ENCODE data around the gene CAMTA1.

CAMTA1 gene

GRCh38 chr1:7296968-7297367 is 511.7 kb downstream of the CAMTA1 start:
- no peak for ATAC-seq

GRCh38 chr1:7298145-7298544 is 512.9 kb downstream of the CAMTA1 start:
- no peak for ATAC-seq

GRCh38 chr1:7298749-7299151 is 513.5 kb downstream of the CAMTA1 start:
- no peak for ATAC-seq

GRCh38 chr1:7299329-7299799 is 514.1 kb downstream of the CAMTA1 start:
- no peak for ATAC-seq

GRCh38 chr1:7299994-7300393 is 514.7 kb downstream of the CAMTA1 start:
- no peak for ATAC-seq

DNA sequence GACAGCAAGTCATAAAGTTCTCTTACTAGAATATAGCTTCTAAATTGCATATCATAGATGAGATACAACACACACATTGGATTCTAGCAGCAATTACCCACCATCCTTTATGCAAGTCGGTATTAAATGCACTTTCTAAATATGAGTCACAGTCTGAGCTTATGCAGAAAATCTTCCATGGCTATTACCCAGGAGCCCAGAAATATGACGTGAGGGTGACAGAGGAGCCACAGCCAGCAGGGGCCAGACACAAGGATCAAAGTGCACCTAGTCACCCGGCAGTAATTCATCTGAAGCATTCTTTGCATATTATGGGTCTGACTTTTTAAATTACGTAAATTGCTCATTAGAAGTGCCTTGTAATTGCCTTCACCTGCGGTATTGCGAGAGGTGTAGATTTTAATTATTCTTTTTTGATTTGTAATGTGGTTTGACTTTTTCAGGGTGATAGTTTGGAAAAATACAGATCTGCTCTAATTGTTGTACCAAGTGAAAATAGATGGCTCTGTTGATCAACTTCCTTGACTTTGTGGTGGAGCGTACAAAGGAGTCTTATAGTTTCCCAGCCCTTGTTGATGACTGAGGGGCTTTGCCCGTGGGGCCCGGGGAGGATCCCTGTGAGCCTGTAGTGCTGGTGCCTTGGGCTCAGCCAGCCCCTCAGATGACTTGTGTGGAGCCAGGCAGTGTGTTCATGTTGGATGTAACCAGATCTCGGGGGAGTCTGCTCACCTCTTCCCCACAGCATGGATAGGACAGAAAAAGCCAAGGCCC is 515.8 kb downstream of the CAMTA1 start:
- no peak for ATAC-seq

GRCh38 chr1:7301664-7301981 is 516.4 kb downstream of the CAMTA1 start:
- no peak for ATAC-seq

GRCh38 chr1:7302126-7302525 is 516.9 kb downstream of the CAMTA1 start:
- ATAC-seq, result no peak

DNA sequence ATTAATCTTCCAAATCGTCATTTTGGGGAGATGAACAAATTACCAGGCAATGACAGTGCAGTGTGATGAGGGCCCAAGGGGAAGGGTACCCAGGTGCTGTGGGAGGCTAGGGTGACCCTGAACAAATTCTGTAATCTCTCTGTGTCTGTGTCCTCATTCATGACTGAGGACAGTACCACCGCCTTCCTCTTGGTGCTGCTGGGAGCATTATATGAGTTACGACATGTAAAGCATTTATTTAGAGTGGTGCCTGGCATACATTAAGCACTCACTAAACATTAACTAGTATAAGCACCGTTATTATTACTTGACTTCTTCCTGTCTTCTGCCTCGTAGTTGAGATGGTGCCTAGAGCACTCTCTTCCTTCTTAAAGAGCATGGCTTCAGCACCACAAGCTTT is 517.6 kb downstream of the CAMTA1 start:
- no peak for ATAC-seq

DNA sequence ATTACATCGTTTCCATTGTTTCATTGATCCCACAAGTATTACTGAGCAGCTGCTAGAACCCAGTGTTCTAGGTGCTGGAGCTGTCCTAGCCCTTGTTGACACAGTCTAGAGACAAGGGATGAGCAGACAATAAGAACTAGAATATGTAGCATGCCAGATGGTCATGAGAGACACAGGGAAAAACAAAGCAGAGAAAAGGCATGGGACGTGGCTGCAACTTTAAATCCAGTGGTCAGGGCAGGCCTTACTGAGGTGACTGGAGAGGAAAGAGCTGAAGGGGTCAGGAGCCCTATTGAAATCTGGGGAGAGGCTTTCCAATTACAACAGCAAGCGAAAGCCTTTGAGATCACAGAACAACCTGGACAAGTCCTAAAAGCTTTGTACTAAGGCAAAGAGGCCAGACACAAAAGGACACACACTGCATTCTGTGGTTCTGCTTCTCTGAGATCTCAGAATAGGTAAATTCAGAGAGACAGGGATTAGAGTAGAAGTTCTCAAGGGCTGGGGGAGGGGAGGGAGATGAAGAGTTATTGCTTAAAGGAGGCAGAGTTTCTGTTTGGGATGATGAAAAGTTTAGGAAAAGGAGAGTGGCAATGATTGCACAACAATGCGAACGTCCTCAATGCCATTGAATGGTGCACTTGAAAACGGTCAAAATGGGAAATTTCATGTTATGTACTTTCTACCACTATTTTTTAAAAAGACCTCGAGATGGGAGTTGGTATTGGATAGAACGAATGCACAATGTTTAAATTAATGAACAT is 518.5 kb downstream of the CAMTA1 start:
- no peak for ATAC-seq

DNA sequence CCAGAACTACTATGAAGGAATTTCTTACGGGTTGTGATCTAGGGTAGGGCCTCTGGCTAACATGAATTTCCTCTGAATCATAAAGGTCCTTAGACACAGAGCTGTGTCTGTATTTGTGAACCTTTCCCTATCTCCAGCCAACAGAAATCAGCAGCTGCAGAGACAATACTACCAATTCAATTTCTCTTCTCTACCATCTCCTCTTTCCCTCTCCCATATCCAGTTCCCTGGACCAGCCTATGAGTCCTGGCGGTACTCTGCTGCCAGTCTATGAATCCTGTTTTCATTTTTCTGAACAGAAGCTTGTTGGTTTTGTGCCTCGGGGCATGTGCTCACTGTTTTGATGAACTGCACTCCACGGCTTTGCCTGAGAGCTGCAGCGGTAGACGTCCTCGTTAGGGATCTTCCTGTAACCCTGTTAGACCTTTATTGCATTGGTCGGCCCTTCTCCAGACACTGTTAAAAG is 527.9 kb downstream of the CAMTA1 start:
- no peak for ATAC-seq

DNA sequence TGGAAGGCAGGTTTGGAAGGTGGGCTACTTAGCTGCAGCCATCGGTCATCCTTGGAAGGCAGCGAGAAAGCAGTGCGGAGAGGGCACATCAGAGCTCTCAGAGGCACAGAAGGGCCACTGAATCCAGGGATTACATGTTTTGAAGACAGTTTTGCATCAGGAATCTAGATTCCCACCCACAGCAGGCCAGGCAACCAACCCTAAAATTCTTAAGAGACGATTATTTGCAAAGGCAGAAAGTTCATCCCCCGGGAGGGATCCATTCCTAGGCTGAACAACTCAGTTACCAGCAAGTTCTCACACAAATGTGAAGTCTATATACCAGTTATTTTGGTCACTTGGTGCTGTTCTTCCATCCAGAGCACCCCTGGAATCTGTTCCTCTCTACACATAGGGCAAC is 528.6 kb downstream of the CAMTA1 start:
- ATAC-seq, result no peak

GRCh38 chr1:7315316-7315715 is 530.1 kb downstream of the CAMTA1 start:
- ATAC-seq, result no peak

DNA sequence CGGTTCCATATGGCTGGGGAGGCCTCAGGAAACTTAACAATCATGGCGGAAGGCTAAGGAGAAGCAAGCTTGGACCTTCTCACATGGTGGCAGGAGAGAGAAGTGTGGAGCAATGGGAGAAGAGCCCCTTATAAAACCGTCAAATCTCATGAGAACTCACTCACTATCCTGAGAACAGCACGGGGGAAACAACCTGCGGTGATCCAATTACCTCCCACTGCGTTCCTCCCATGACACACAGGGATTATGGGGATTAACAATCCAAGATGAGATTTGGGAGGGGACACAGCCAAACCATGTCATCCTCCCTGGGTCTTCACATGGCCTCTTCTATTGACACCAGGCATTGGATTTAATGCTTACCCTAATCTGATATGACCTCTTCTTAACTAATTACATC is 530.7 kb downstream of the CAMTA1 start:
- no peak for ATAC-seq

DNA sequence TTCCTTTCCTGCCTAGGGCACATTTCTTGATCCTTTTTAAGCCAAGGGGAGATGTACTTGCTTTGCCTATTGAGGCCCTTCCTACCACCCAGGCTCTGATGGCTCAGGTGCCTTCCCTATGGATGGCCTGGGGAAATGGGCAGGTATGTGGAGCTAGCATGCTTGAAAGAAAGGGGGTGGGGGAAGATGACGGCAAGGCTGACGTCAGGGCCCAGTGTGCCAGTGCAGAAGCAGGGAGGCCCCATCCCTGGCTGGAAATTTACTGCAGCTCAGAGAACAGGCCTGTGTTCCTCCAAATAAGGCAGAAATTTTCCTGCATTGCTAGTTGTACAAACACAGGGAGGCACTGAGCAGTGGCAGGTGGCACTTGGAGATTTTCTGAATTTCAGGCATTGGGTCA is 532.6 kb downstream of the CAMTA1 start:
- ATAC-seq, result no peak

GRCh38 chr1:7319196-7319595 is 533.9 kb downstream of the CAMTA1 start:
- no peak for ATAC-seq

- ATAC-seq, result no peak
Measured at GRCh38 chr1:7320661-7321060, 535.4 kb downstream of the CAMTA1 start.

DNA sequence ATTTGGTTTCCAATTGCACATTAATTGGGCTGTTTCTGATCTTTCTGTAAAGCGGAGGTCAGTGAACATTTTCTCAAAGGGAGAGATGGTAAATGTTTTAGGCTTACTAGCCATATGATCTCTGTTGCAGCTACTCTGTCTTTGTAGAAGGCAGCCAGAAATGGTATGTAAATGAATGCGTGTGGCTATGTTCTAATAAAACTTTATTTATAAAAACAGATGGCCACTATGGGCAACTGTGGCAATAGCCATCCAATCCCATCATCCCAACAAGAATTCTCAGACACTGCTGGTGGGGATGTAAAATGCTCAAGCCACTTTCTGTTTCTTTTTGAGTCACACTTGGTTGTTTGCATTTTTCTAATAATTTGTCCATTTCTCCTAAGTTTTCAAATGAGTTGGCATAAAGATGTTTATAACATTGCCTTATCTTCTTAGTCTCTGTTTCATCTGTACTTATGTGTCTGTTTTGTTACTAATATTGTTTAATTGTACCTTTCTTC is 537.1 kb downstream of the CAMTA1 start:
- ATAC-seq, result no peak

DNA sequence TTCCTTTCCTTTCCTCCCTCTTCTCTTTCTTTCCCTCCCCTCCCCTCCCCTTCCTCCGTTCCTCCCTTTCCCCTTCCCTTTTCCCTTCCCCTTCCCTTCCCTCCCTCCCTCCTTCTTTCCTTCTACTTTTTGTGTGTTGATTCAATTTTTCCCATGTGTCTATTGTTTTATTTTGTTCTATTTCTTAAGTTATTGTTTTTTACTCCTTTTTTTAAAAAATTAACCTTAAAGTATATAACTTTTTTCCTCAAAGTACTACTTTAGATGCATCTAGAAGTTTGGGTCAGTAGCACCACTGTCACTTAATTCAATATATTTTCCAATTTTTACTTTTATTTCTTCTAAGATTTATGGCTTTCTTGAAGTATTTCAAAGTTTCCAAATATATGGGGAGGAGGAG is 537.7 kb downstream of the CAMTA1 start:
- ATAC-seq, result no peak

GRCh38 chr1:7325254-7325653 is 540.0 kb downstream of the CAMTA1 start:
- no peak for ATAC-seq

DNA sequence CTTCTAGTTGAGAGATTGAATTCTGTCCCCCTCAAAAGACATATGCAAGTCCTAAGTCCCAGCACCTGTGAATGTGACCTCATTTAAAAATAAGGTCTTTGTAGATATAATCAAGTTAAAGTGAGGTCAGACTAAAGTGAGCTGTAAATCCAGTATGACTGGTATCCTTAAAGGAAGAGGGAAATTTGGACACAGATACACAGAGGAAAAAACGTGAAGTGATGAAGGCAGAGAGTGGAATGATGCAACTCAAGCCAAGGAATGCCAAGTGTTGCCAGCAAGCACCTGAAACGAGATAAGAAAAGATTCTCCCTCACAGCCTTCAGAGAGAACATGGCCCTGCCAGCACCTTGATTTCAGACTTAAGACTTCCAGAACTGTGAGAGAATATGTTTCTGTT is 541.1 kb downstream of the CAMTA1 start:
- ATAC-seq, result no peak

GRCh38 chr1:7327849-7328248 is 542.6 kb downstream of the CAMTA1 start:
- no peak for ATAC-seq

GRCh38 chr1:7329868-7330615 is 544.8 kb downstream of the CAMTA1 start:
- ATAC-seq, result no peak

Data from activated CD4-positive, CD25-positive, alpha-beta regulatory T cell treated with anti-CD3 and anti-CD28 coated beads, Interleukin-2, amount 50 U/mL, for 24 hours (primary cell).